ENCODE measurements around the gene ADGRB3.

GRCh38 chr6:69265090-69265489 lies 630.0 kb downstream of the ADGRB3 start:
- TF ChIP-seq CTCF (IDR thresholded peaks at IDR 0.05), result no peak
- TF ChIP-seq POLR2AphosphoS5 (IDR thresholded peaks at IDR 0.05), result no peak
- TF ChIP-seq EP300 (IDR thresholded peaks at IDR 0.05), result no peak
- TF ChIP-seq POLR2A (IDR thresholded peaks at IDR 0.05), result no peak

Data from upper lobe of left lung (tissue), 4 donors.